Measurements from ENCODE around the gene TEN1.

- TF ChIP-seq POLR2A (IDR thresholded peaks at IDR 0.05) (no peak), CTCF (IDR thresholded peaks at IDR 0.05) (no peak)
These were observed 21.9 kb downstream of the TEN1 start, which contains the start of gene CDK3 for GRCh38 chr17:76000755-76001521.

Data from body of pancreas (tissue), 4 donors.